Mucosa of rectum (tissue), 2 donors: ENCODE measurements around the gene SYT1.

Source experiments
- H3K27ac ChIP-seq, 2 donors: one replicate each; pipeline ENCODE4 v1.7.0; 2013; ENCODE audit warnings: inconsistent platforms in 2 of 2, low read depth in 2 of 2, low read length in 2 of 2
- H3K27me3 ChIP-seq, 2 donors: one replicate each; pipeline ENCODE4 v1.7.0; 2013; ENCODE audit warnings: low read length in 2 of 2; ENCODE audit not compliant: control insufficient read depth in 2 of 2, insufficient read depth in 2 of 2
- H3K36me3 ChIP-seq, 2 donors: one replicate each; pipeline ENCODE4 v1.7.0; 2013; ENCODE audit warnings: low read length in 2 of 2; ENCODE audit not compliant: control insufficient read depth in 2 of 2, insufficient read depth in 2 of 2
- H3K4me1 ChIP-seq, 2 donors: one replicate each; pipeline ENCODE4 v1.7.0; 2013; ENCODE audit warnings: low read length in 2 of 2, mild to moderate bottlenecking in 1 of 2; ENCODE audit not compliant: control insufficient read depth in 2 of 2, insufficient read depth in 2 of 2
- H3K4me3 ChIP-seq, 2 donors: one replicate each; pipeline ENCODE4 v1.7.0; 2013; ENCODE audit warnings: low read length in 2 of 2
- H3K9ac ChIP-seq, 2 donors: one replicate each; pipeline ENCODE4 v1.7.0; 2013; ENCODE audit warnings: low read length in 2 of 2, low read depth in 1 of 2, mild to moderate bottlenecking in 1 of 2
- H3K9me3 ChIP-seq, 2 donors: one replicate each; pipeline ENCODE4 v1.7.0; 2013; ENCODE audit warnings: low read length in 2 of 2; ENCODE audit not compliant: control insufficient read depth in 2 of 2
- donor health status: healthy.
- donor health status: Normal muscosa, but diverticular disease.

Gene SYT1

DNA sequence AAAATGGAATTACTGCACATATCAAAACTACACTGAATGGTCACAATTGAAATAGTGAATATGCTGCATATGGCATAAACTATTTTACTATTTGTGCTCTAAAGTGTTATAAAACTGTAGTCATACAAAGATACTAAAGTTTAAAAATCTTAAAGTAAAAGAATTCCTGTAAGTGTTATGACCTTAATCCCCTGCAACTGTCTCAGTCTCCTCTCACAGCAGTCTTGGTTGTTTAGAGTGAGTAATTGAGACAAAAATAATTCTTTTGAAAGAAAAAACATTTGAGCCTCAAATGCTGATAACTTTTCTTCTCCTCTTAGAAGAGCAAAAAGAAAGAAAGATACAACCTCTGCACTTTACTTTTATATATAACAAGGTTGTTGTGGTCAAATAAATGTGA is 99.9 kb downstream of the SYT1 start:
- Histone ChIP-seq H3K36me3 (no peaks in the 10 kb centered on the region), H3K4me1 (no peaks in the 10 kb centered on the region), H3K9ac (no peak overlapping the region), H3K27me3 (no peaks in the 10 kb centered on the region), H3K4me3 (no peak overlapping the region), H3K9me3 (no peaks in the 10 kb centered on the region), H3K27ac (no peak overlapping the region)

DNA sequence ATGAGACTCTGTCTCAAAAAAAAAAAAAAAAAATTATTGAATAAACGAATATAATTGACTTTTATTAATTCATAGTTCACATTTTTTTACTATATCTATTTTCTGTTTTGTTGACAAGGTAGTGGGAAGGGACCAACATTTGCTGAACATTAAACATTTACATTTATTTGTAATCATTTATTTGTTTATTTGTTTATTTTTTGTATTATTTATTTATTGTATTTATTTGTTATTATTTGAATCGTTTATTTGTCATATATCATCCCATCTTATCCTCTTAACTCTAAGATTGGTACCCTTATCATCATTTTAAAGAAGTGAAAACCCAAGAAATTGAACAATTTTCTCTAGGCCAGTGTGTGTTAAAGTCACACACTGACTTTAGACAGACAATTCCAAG is 101.5 kb downstream of the SYT1 start:
- H3K27ac ChIP-seq: no peak overlapping the region
- H3K9ac ChIP-seq: no peak overlapping the region
- H3K4me3 ChIP-seq: no peak overlapping the region
- H3K4me1 ChIP-seq: no peaks in the 10 kb centered on the region
- H3K36me3 ChIP-seq: no peaks in the 10 kb centered on the region
- H3K9me3 ChIP-seq: no peaks in the 10 kb centered on the region
- H3K27me3 ChIP-seq: no peaks in the 10 kb centered on the region

DNA sequence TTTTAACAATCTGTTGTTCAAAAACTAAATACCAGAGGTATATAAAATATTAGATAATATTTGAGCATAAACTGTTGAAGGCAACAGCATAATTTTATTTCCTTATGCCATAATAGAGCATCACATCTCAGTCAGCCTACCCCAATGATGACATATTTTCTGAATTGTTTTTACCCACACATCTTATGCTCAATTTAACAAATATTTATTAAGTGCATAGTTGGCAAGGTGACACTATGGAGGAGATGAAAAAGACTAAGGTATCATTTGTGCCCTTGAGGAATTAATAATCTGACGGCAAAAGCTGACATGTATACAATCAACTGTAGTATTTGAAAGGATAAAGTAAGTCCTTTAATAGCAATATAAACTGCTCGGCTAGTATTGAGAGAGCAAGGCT is 102.4 kb downstream of the SYT1 start:
- no peaks in the 10 kb centered on the region for H3K27me3 ChIP-seq
- no peak overlapping the region for H3K4me3 ChIP-seq
- H3K9ac ChIP-seq: no peak overlapping the region
- H3K9me3 ChIP-seq: no peaks in the 10 kb centered on the region
- no peaks in the 10 kb centered on the region for H3K36me3 ChIP-seq
- H3K27ac ChIP-seq: no peak overlapping the region
- H3K4me1 ChIP-seq: no peaks in the 10 kb centered on the region

DNA sequence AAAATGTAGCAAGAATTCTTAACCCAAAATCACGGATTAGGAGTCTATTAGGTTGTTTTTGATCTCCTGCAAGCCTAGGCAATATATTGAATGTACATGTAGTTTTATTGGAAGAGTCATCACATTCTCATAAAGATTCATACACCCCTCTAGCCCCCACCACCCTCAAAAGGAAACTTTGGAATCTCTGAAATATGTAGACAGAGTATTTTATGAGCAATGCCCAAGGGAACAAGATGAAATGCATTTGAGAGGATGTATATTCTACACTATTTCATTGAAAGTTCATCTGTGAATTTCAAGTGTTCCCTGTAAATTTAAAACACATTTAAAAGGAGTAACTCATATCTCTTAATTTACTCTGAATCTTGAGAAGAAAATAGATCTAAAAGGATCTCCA is 103.7 kb downstream of the SYT1 start:
- Histone ChIP-seq H3K27me3 (no peaks in the 10 kb centered on the region), H3K4me1 (no peaks in the 10 kb centered on the region), H3K9ac (no peak overlapping the region), H3K9me3 (no peaks in the 10 kb centered on the region), H3K27ac (no peak overlapping the region), H3K36me3 (no peaks in the 10 kb centered on the region), H3K4me3 (no peak overlapping the region)

DNA sequence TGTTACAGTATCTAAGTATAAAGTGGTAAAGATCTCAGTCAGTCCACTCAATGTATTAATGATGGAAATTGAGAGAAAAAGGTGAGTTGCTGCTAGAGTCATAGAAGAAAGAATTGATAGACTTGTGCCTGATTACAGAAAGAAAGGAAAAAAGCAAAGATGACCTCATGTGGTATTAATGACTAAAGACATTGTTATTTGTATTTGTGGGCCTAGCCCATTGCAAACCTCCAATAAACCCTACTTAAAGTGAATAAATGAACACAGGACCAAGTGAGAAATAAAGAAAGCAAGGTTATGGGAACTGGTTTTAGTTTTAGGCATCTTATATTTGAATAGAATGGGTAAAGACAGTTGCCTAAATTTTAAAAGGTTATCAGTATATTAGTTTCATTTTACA is 105.5 kb downstream of the SYT1 start:
- no peak overlapping the region for H3K27ac ChIP-seq
- H3K27me3 ChIP-seq: no peaks in the 10 kb centered on the region
- no peak overlapping the region for H3K9ac ChIP-seq
- no peaks in the 10 kb centered on the region for H3K4me1 ChIP-seq
- no peaks in the 10 kb centered on the region for H3K36me3 ChIP-seq
- H3K4me3 ChIP-seq: no peak overlapping the region
- H3K9me3 ChIP-seq: no peaks in the 10 kb centered on the region

DNA sequence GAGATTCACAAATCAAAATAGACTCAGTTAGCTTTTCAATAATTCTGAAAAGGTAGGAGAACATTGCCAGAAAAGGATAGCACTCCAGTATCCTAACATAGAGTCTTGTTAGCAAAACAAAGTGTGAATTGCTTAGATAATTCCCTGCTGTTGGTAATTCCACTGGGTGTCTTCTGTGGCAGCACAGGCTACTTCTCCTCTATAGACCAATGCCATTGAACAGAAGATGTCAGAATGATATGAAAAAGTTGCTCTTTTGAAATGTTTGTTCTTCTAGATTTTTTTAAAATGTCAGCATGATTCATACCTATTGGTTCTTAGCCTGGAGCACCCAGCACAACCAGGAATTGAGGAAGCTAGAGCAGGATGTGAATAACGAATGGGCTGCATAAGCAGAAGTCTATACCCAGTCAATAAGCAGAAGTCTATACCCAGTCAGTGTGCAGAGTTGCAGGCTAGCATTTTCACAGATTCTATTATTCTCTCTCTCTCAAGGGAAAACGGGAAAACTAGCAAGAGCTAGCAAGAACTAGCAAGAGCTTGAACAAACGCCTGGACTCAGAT is 112.8 kb downstream of the SYT1 start:
- H3K9me3 ChIP-seq: no peaks in the 10 kb centered on the region
- H3K27ac ChIP-seq: no peak overlapping the region
- no peaks in the 10 kb centered on the region for H3K36me3 ChIP-seq
- no peak overlapping the region for H3K9ac ChIP-seq
- H3K4me1 ChIP-seq: no peaks in the 10 kb centered on the region
- H3K27me3 ChIP-seq: no peaks in the 10 kb centered on the region
- no peak overlapping the region for H3K4me3 ChIP-seq

DNA sequence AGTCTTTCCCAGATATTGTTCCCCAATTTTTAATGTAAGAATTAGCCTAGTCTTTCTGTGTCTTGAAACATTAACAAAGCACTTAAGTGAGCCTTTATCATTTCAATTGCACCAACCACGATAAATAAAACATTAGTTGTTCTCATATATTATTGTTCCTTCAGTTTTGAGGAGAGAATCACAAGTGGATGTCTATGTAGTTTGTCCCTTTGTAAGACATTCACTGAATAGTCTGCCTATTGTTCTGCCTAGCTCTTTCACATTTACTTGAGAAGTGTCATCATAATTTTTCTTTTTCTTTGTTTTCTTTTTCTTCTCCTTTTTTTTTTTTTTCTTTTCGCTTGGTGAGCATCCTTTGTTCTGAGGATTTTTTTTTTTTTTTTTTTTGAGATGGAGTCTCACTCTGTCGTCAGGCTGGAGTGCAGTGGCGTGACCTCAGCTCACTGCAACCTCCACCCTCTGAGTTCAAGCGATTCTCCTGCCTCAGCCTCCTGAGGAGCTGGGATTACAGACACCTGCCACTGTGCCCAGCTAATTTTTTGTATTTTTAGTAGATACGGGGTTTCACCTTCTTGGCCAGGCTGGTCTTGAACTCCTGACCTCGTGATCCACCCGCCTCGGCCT is 129.7 kb downstream of the SYT1 start:
- Histone ChIP-seq H3K9me3 (no peaks in the 10 kb centered on the region), H3K27ac (no peak overlapping the region), H3K4me1 (no peaks in the 10 kb centered on the region), H3K36me3 (no peaks in the 10 kb centered on the region), H3K4me3 (no peak overlapping the region), H3K27me3 (no peaks in the 10 kb centered on the region), H3K9ac (no peak overlapping the region)

DNA sequence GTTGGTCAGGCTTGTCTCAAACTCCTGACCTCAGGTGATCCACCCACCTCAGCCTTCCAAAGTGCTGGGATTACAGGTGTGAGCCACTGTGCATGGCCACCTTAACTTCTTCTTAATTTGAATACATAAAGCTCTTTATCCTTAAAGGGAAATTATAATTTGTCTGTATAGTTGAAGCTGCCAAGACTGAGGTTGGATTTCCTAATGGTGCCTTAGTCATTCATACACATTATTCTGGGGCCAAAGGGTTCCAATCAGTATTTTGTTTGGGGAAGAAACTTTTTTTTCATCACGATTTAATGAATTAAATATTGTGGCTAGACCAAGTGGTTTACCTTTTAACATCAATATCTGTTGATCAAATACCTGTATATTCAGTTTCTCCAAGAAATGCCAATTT is 135.9 kb downstream of the SYT1 start:
- no peaks in the 10 kb centered on the region for H3K9me3 ChIP-seq
- H3K36me3 ChIP-seq: no peaks in the 10 kb centered on the region
- H3K4me3 ChIP-seq: no peak overlapping the region
- no peaks in the 10 kb centered on the region for H3K27me3 ChIP-seq
- H3K4me1 ChIP-seq: no peaks in the 10 kb centered on the region
- no peak overlapping the region for H3K9ac ChIP-seq
- no peak overlapping the region for H3K27ac ChIP-seq

DNA sequence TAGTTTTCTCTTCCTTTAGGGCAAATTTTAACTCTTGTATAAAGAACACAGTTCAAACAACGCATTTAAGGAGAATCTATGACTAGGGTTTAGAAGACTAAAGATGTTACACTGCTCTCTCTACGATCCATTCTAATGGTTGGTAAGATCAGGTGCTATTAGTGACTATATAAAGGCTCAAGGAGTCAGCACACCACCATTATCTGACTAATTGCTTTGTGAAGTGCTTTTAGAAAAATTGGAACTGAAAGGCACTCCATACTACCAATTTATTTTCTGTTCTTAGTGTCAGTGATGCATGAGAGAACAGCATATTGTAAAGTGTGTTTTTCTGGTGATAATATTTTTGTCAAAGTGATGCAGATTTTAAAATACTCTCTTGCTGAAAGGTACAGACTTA is 136.8 kb downstream of the SYT1 start:
- Histone ChIP-seq H3K4me3 (no peak overlapping the region), H3K4me1 (no peaks in the 10 kb centered on the region), H3K9ac (no peak overlapping the region), H3K9me3 (no peaks in the 10 kb centered on the region), H3K27ac (no peak overlapping the region), H3K27me3 (no peaks in the 10 kb centered on the region), H3K36me3 (no peaks in the 10 kb centered on the region)

DNA sequence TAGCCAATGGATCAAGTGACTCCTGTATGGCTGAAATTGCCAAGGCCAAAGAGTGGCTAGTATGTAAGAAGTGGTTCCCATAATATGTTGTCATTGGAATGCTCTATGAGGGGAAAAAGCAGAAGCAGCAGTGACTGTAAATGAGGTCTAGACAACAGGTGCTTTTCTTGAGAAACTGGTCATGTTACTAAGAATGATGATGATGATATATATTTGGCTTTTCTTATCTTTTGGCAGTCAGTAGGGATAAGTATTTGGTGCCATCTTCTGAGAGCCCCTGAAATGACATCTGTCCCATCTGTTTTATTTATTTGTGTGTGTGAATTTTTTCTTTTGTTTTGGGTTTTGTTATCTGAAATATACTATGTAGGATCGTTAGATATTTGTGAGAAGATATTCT is 141.7 kb downstream of the SYT1 start:
- Histone ChIP-seq H3K27ac (no peak overlapping the region), H3K4me3 (no peak overlapping the region), H3K9ac (no peak overlapping the region), H3K9me3 (no peaks in the 10 kb centered on the region), H3K27me3 (no peaks in the 10 kb centered on the region), H3K36me3 (no peaks in the 10 kb centered on the region), H3K4me1 (no peaks in the 10 kb centered on the region)

DNA sequence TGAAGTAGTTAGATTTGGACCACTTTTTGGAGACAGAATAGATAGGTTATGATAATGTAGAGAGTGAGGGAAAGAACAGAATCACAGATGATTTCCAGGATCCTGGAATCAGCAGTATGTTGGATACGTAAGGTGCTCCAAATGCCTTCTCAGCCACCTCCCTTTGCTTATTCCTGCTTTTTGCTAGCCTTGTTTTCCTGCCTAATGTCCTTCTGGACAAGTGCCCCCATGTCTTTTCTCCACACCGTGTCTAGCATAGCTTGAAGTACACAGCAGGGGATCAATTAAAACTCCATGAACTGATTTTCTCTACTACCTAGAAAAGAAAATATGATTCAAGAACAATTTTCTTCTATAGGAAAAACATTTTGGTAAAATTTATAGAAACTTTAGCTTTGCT is 144.0 kb downstream of the SYT1 start:
- no peak overlapping the region for H3K4me3 ChIP-seq
- no peak overlapping the region for H3K27ac ChIP-seq
- H3K9ac ChIP-seq: no peak overlapping the region
- H3K27me3 ChIP-seq: no peaks in the 10 kb centered on the region
- H3K36me3 ChIP-seq: no peaks in the 10 kb centered on the region
- no peaks in the 10 kb centered on the region for H3K9me3 ChIP-seq
- H3K4me1 ChIP-seq: no peaks in the 10 kb centered on the region
